OCI-LY1 (cell line): ENCODE measurements around the gene PLEKHH2.

Experiments
- H2AFZ ChIP-seq: fragments of 200-600 bp; sonication (generic), shearing (Covaris generic); 2 replicates; pipeline ENCODE4 v1.6.0; 2014; ENCODE audit warnings: antibody characterized with exemption, mild to moderate bottlenecking, low read length
- H3F3A ChIP-seq: fragments of 200-600 bp; sonication (generic), shearing (Covaris generic); 2 replicates; pipeline ENCODE4 v1.6.0; 2014; ENCODE audit warnings: mild to moderate bottlenecking, antibody characterized with exemption, low read length, moderate library complexity; ENCODE audit not compliant: insufficient read depth
- H3K27ac ChIP-seq: fragments of 200-600 bp; sonication (generic); 2 replicates; pipeline ENCODE4 v1.5.1; 2014; ENCODE audit warnings: low read length, mixed run types, mild to moderate bottlenecking, low read depth; ENCODE audit not compliant: poor library complexity, severe bottlenecking
- H3K27me3 ChIP-seq: fragments of 200-600 bp; sonication (generic); 2 replicates; pipeline ENCODE4 v1.6.0; 2014; ENCODE audit warnings: antibody characterized with exemption, mild to moderate bottlenecking, low read length, moderate library complexity; ENCODE audit not compliant: insufficient read depth
- H3K36me3 ChIP-seq: fragments of 200-600 bp; sonication (generic); 2 replicates; pipeline ENCODE4 v1.6.1; 2014; ENCODE audit warnings: mild to moderate bottlenecking, antibody characterized with exemption, low read length, moderate library complexity, mixed read lengths; ENCODE audit not compliant: insufficient read depth
- H3K4me1 ChIP-seq: fragments of 200-600 bp; sonication (generic); 2 replicates; pipeline ENCODE4 v1.5.1; 2014; ENCODE audit warnings: mild to moderate bottlenecking, low read length, moderate library complexity; ENCODE audit not compliant: insufficient read depth, severe bottlenecking
- H3K4me2 ChIP-seq: fragments of 200-600 bp; sonication (generic), shearing (Covaris generic); 2 replicates; pipeline ENCODE4 v1.6.1; 2014; ENCODE audit warnings: low read length
- H3K4me3 ChIP-seq: fragments of 200-600 bp; sonication (generic); 2 replicates; pipeline ENCODE4 v1.5.1; 2014; ENCODE audit warnings: low read length, low read depth, mild to moderate bottlenecking, mixed read lengths; ENCODE audit not compliant: poor library complexity, severe bottlenecking
- H3K79me2 ChIP-seq: fragments of 200-600 bp; shearing (Covaris generic); 2 replicates; pipeline ENCODE4 v1.6.1; 2016; ENCODE audit warnings: mixed run types, low read length, mixed read lengths; ENCODE audit not compliant: insufficient read depth
- H3K9ac ChIP-seq: fragments of 200-600 bp; sonication (generic), shearing (Covaris generic); 2 replicates; pipeline ENCODE4 v1.6.1; 2014; ENCODE audit warnings: mild to moderate bottlenecking, low read length, mixed read lengths
- H3K9me2 ChIP-seq: fragments of 200-600 bp; sonication (generic), shearing (Covaris generic); 2 replicates; pipeline ENCODE4 v1.6.1; 2014; ENCODE audit warnings: low read depth, mild to moderate bottlenecking, low read length, mixed read lengths
- H3K9me3 ChIP-seq: fragments of 200-600 bp; shearing (Covaris generic); 2 replicates; pipeline ENCODE4 v1.6.1; 2014; ENCODE audit warnings: low read length, mixed read lengths
- H4K20me1 ChIP-seq: fragments of 200-600 bp; sonication (generic), shearing (Covaris generic); 2 replicates; pipeline ENCODE4 v1.6.0; 2016; ENCODE audit warnings: mild to moderate bottlenecking, low read length; ENCODE audit not compliant: insufficient read depth
- CTCF ChIP-seq: fragments of 200-600 bp; sonication (generic), shearing (Covaris generic); IDR thresholded peaks from 2 replicates; pipeline ENCODE4 v1.5.1; 2017; ENCODE audit warnings: mild to moderate bottlenecking, antibody characterized with exemption, low read length, moderate library complexity, mixed read lengths
- EZH2 ChIP-seq: fragments of 200-600 bp; sonication (generic), shearing (Covaris generic); IDR thresholded peaks from 2 replicates; pipeline ENCODE4 v1.8.0; 2017; ENCODE audit warnings: borderline replicate concordance, mixed run types, mild to moderate bottlenecking, antibody characterized with exemption, low read length, moderate library complexity, mixed read lengths

Gene PLEKHH2

GRCh38 chr2:43637030-43637803 lies at the start of gene PLEKHH2:
PLEKHH2 (plus strand) TSS chr2:43637260; CDS start chr2:43644674, 7,414 bp downstream.
- Histone ChIP-seq H3K4me2 (no peak within 1 kb of the TSS), H3K27ac (no peak within 1 kb of the TSS), H4K20me1 (no peaks in the 10 kb centered on the region), H3K9me3 (peaks cover 3% of the 10 kb centered on the region; the same call in 1 of the 2 replicates), H3K9me2 (no peaks in the 10 kb centered on the region), H3K27me3 (no peaks in the 10 kb centered on the region; the same call in 1 of the 2 replicates), H3K4me1 (no peaks in the 10 kb centered on the region), H3F3A (no peaks in the 10 kb centered on the region), H3K4me3 (no peak within 1 kb of the TSS), H3K79me2 (no peaks in the 10 kb centered on the region), H2AFZ (no peak within 1 kb of the TSS), H3K9ac (no peak within 1 kb of the TSS), H3K36me3 (no peaks in the 10 kb centered on the region)
- no peak for TF ChIP-seq EZH2
- TF ChIP-seq CTCF, result no peak

- H3K79me2 ChIP-seq, result peaks cover 11% of the 10 kb centered on the region
- H3K27ac ChIP-seq, result no peak overlapping the region
- H4K20me1 ChIP-seq, result no peaks in the 10 kb centered on the region
- H3K9me2 ChIP-seq, result no peaks in the 10 kb centered on the region
- H3K9me3 ChIP-seq, result no peaks in the 10 kb centered on the region
- peaks cover 43% of the 10 kb centered on the region for H3K36me3 ChIP-seq
- peaks cover 14% of the 10 kb centered on the region for H3K4me1 ChIP-seq
- H3K4me3 ChIP-seq, result no peak overlapping the region
- H3F3A ChIP-seq, result no peaks in the 10 kb centered on the region
- H3K9ac ChIP-seq, result no peak overlapping the region
- no peaks in the 10 kb centered on the region for H3K27me3 ChIP-seq
- no peak overlapping the region for H3K4me2 ChIP-seq
- no peak overlapping the region for H2AFZ ChIP-seq
- TF ChIP-seq EZH2 (no peak), CTCF (no peak)
These were observed 44.6 kb upstream of the PLEKHH2 start for GRCh38 chr2:43592443-43592842.

GRCh38 chr2:43593254-43593653 lies 43.8 kb upstream of the PLEKHH2 start:
- Histone ChIP-seq H2AFZ (no peak overlapping the region), H3K9me3 (no peaks in the 10 kb centered on the region), H3K4me1 (peaks cover 14% of the 10 kb centered on the region), H3K27me3 (no peaks in the 10 kb centered on the region), H3K79me2 (peaks cover 11% of the 10 kb centered on the region), H3F3A (no peaks in the 10 kb centered on the region), H3K4me3 (no peak overlapping the region), H4K20me1 (no peaks in the 10 kb centered on the region), H3K4me2 (no peak overlapping the region), H3K9me2 (no peaks in the 10 kb centered on the region), H3K36me3 (peaks cover 35% of the 10 kb centered on the region), H3K9ac (no peak overlapping the region), H3K27ac (no peak overlapping the region)
- TF ChIP-seq EZH2, result no peak
